Measurements from ENCODE around the gene RECK. TPM values are rescaled to one million over a fixed set of nuclear protein-coding genes. Genes with fewer than 3 reads are reported as not detected.
"Not testable (repeated sequence)": the region's sequence is repeated elsewhere in the genome, so short reads cannot be mapped to it uniquely, and the experiment has no call there.

Gene RECK
- polyA plus RNA-seq, 5 donors = 17.4 to 26.6 (median 22.4) TPM

DNA sequence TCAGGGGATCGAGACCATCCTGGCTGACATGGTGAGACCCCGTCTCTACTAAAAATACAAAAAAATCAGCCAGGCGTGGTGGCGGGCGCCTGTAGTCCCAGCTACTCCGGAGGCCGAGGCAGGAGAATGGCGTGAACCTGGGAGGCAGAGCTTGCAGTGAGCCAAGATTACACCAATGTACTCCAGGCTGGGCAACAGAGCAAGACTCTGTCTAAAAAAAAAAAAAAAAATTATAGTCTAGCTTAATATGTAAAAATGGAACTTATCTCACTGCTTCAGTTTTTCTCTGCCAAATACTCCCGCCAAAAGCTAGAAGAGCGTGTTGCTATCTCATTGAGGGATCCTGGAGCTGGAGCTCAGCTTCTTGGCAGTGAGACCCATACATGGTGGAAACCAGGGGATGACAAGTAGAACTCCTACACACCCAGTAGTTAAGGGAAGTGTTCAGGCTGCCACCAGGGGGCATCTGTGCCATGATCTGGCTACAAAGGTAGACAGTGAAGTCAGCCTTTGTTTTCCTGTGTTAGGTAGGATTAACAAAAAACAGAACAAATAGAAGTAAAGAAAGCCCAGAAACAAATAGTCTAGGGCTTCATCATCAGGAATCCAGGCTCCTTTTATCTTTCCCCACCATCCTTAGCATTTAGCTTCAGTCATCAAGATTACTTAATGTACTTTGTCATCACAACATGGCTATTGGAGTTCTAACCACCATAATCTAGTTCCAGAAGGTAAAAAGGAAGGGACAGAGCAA lies 66.2 kb downstream of the RECK start:
- DNase-seq = peak; percentile 51 to 66

DNA sequence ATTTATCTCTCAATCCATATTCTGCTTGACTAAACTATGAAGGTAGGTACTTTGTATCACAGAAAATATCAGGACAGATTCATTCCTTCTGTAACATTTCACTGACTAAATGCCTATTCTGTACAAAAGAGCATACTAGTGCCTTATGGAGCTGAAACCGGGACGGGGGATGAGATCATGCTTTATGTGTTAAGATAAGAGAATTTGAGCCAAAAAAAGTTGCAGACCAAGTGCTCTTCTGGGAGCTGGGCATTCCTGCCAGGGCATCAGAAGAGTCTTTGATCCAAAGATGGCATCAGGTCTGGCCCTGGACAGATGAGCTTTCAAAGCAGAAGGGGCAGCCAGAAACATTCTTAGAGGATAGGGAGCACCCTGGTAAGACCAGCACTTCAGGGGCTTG lies 72.4 kb downstream of the RECK start:
- DNase-seq = no peak

DNA sequence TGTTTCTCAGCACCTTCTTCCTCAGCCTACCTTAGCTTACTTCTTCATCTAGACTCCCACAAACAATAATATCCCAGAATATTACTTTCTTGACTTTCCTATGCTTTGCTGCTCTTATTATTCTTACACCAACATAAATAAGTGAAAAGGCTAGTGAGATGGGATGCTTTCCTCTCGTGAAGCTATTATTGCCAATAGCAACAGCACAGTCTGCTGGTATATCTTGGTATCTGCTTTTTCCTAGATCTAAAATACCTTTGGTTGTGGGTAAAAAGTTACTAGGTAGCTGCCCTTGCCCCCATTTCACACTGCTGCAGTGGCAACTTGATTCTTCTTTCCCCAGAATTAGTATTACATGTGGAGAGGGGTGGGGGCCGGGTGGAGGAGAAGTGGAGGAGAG lies 73.7 kb downstream of the RECK start:
- no peak for DNase-seq

DNA sequence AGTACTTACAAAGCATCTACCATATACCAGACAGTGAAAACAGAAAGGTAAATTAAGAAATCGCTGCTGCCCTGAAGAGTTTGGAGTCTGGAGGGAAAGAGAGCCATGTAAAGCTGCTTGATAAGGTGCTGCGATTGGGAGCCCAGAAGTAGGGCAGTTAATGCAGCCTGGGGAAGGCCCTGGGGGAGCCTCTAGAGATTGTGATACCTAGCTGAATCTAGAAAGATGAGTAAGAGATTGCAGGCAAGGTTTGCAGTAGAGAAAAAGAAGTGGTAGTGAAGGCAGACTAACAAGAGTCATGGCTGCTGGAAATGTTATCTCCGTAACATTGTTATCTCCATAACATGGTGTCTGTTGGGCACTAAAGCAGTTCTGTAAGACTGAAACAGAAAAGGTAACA lies 75.8 kb downstream of the RECK start:
- DNase-seq = no peak

DNA sequence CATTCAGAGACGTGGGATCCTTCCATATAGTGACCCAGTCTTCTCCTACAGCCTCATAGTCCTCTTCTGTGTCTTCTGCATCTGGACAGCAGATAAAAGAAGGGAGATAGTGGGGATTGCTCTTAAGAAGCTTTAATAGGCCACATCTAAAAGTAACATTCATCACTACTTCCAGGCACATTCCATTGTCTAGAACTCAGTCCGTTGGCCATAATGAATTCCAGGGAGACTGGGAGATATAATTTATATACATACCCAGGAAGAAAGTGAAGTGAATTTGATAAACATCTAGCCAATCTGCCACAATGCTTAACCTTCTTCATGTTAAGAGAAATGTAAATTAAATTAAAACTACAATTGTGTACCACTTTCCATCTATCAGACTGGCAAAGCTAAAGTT lies 77.3 kb downstream of the RECK start:
- no peak for DNase-seq

DNA sequence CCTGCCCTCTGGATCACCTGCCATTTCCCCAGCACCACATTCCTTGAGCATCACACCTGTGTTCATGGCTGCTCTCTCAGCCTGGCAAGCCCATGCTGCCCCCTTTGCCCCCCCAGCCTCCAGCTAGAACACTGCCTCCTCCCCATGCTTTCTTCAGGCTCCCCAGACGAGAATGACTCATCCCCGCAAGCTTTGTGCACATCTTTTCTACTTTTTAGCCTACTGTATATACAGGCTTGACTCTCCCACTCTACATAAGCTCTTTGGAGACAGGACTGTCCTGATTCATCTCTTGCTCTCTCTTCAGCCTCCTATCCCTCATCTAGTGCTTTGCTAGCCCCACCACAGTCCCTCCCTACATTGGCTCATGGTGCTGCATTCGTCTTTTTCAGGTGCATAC lies 79.9 kb downstream of the RECK start:
- DNase-seq = no peak

DNA sequence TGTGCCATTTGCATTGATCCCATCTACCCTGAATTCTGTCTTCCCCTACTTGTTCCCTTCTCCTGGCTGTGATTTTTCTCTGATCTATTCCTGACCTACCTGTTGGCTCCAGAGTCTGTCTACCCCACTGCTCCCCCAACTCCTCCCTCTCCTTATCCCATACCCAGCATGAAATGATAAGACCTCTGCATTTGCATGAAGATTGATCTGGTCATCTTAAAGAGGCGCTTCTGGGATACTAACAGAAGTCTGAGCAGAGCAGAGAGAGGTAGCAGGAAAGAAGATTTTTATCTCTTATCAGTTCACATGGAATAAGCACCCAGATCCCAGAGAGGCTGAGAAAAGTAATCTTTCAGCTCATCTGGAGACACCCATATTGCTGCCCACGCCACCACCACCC lies 81.5 kb downstream of the RECK start:
- DNase-seq = no peak

DNA sequence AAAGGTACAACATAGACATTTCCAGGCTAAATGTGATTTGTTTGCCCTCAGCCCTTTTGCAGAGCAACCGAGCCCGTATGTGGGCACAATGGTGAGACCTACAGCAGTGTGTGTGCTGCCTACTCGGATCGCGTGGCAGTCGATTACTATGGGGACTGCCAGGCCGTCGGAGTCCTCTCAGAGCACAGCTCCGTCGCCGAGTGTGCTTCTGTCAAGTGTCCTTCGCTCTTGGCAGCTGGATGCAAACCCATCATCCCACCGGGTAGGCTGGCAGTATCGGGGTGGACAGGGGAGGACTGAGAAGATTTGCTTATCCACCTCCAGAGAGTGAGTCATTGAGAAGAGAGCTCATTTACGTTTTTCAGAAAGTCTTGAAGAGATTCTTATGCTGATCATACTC lies 82.0 kb downstream of the RECK start:
- no peak for DNase-seq

DNA sequence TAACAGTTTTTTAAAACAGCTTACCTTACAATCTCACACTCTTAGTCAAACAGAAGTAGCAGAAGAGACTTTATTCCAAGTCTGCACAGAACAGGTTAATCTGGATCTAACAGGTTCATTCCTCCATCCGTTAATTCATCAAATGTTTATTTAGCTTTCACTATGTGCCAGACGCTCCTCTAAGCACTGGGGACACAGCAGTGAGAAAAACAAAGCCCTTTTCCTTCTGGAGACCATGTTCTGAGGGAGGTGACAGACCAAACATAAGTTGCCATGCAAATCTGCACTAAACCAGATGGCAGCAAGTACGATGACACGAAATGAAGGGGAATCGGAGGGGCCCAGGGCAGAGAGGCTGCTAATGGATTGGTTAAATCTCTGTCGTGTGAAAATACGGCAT lies 82.8 kb downstream of the RECK start:
- no peak for DNase-seq

DNA sequence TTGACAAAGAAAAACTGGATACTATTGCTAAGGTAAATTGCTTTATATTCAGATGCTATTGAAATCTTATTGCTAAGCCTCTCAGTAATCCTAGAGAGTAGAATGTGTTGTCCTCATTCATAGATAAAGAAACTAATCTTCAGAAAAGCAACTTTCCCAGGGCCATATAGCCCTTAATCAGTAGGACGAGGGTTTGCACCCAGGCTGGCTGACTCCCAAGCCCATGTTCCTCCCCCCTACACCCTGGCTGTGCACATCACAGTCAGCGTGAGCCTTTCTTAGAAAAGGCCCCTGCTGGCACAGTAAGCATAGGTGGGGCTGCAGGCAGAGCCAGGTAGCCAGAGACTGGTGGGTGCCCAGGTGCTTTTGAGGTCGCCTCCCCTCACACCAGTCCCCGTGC lies 84.0 kb downstream of the RECK start:
- no peak for DNase-seq

DNA sequence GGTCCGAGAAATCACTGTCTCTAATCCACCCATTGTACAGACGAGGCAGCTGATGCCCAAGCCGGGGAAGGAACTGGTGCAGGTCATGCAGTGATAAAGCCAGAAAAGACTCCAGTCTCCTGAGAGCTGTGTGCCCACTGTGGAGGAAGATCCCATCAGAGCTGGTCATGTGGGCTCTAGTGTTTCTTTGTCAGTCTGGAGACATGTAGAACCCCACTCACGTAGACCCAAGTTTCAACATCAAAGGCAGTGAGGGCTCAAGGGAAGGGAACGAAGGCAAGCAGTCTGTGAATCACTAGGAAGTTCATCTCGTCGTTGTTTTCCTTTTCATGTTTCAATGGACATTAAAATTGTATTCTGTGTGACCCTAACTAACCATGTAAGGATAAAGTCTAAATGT lies 85.3 kb downstream of the RECK start:
- DNase-seq = no peak

DNA sequence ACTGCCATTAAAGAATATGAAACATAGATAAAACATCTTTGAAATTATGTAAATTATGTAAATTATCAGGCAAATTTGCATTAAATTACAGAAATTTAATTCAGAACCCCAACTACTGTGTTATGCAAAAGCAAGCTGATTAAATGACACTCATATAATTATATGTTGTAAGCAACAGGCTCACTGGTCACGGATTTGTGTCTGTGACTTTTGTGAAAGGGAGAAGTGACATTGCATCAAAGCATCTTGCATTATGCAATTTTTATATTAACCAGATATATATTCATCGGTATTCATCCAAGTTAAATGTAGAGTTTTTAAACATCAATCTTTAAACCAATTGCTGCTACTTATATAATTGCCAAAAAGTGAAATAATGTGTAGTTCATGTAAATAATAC lies 86.8 kb downstream of the RECK start:
- DNase-seq = no peak

DNA sequence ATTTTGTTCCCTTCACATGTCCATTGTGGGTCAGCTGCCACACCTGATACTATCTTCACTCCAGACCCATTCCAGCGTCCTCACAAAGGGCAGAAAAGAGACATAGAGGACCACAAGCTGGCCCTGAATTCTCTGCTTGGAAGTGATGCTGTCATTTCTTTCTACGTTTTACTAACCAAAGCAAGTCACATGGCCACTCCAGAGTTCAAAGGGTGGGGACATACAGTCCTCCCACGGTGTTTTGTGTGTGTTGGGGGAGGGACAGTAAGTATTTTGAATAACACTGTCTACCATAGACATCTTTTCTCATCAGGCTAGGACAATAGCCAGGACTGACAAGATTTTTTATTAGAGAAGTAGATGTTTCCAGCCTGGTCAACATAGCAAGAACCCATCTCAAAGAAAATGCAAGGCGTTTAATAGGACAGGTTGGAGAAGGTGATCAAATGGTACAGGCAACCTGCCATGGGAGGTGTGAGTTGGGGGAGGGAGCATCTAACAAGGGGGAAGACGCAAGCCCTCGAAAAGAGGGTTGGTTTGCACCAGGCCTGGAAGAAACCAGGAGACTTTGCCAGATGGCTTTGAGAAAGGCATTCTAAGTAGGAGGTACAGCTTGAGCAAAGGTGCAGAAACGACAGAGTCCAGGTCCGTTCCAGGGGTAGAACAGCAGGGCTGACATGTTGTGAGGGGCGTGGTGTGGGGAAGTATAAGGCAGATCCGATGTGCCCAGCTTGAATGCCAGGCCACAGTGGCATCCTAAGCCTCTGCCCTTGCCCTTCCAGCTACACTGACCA lies 88.5 kb downstream of the RECK start:
- DNase-seq = no peak

DNA sequence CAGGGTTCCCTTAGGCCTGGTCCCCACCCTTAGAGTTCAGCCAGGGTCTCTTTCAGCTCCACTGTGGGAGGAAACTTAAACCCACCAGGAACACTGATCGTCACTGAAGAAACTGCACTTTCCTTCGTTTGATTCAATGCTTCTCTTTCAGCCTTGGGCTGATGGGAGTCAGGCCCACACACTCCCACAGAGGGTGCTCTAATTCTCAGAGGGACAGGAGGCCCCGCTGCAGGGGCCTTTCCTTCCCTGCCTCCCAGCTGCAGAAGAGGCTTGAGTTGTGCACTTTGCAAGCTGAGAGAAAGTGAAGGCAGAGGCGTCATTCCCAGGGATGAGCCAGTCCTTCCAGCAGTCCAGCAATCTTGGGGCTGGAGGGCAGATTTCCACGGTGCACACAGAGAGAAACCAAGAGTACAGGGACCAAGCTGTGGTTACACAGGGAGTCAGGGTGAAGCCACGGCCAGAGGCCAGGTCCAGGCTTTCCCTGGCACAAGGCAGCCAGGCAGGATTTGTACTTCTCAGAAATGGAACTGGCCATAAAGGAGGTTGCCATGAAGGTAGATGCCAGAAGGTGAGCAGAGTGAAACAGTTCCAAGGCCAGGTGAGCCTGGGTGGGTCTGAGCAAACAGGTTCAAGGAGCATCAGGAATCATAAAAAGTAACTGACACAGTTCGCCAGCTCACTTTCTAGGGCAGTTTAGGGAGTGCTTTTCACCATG lies 89.5 kb downstream of the RECK start:
- no peak for DNase-seq

DNA sequence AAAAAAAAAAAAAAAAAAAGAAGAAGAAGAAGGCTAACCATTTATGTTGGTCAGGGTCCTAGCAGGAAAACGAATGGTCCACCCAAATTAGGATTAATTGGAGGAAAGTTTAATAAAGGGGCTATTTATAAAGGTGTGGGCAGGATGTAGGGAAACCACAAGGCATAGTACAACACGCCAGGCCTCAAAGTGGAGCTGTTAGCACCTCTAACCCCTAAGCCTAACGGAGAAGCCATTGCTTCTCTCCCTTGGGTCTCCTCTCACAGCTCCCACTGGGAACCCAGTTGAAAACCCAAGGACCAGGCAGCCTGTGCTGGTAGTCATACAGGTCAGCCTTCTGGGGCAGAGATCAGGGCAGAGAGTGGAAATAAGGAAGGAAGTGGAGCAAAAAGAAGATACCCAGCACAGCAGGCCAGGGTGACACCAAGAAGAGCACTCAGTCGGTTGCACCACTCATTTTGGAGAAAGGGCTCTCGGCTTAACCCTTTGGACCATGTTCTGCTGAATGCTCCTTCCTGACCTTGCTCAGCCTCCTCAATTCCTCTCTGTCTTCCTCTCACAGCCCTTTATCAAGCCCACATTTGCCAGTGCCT lies 91.0 kb downstream of the RECK start:
- DNase-seq = no peak

DNA sequence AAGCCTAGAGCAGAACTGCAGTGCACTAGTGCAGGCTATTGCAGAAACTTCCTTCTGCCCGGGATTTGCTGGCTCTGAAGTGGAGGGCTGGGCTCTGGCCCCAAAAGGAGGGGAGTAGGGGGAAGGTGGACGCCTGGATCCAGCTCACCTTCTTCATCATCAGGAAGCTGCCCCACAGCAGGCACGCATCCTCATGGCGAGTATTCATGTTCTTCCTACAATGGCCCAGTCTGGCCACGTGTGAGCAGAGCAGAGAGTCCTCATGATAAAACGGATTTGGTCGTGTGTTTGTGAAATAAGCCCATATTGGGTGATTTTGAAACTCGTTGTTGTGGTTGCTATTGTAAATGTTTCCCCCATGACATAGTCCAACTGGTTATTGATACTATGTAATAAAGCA lies 91.6 kb downstream of the RECK start:
- no peak for DNase-seq

DNA sequence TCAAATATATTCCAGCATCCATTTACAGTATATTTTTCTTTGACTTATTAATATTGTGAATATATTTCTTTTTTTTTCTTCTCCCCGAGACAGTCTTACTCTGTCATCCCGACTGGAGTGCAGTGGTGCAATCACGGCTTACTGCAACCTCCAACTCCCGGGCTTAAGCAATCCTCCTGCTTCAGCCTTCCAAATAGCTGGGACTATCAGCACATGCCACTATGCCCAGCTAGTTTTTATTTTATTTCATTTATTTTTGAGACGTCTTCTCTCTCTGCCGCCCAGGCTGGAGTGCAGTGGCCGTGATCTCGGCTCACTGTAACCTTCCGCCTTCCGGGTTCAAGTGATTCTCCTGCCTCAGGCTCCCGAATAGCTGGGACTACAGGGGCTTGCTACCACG lies 92.4 kb downstream of the RECK start:
- no peak for DNase-seq

DNA sequence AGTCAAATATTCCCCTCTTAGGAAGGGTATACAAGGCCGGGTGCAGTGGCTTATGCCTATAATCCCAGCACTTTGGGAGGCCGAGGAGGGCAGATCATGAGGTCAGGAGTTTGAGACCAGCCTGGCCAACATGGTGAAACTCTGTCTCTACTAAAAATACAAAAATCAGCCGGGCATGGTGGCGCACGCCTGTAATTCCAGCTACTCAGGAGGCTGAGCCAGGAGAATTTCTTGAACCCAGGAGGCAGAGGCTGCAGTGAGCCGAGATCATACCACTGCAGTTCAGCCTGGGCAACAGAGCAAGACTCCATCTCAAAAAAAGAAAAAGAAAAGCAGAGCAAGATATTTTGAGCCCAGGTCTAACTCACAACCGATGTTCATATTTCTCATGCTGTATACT lies 95.0 kb downstream of the RECK start:
- not testable (repeated sequence) for DNase-seq

DNA sequence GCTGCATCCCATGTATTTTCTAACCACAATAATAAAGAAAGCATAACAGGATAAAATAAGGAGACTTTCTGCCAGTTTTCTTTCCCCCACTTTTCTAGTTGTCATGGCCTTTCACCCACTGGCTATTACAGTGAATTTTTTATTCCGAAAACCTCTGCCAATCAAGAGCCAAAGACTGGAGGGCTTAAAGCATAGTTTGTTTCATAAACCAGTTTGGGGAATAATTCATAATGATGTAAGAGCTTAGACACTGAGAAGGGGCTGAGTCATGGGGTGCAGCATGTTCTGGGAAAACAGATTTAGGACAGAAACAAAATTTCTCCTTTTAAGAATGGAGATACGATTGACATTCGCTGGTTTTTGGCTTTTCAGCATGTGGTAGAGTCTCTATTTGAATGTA lies 95.4 kb downstream of the RECK start:
- DNase-seq = no peak

DNA sequence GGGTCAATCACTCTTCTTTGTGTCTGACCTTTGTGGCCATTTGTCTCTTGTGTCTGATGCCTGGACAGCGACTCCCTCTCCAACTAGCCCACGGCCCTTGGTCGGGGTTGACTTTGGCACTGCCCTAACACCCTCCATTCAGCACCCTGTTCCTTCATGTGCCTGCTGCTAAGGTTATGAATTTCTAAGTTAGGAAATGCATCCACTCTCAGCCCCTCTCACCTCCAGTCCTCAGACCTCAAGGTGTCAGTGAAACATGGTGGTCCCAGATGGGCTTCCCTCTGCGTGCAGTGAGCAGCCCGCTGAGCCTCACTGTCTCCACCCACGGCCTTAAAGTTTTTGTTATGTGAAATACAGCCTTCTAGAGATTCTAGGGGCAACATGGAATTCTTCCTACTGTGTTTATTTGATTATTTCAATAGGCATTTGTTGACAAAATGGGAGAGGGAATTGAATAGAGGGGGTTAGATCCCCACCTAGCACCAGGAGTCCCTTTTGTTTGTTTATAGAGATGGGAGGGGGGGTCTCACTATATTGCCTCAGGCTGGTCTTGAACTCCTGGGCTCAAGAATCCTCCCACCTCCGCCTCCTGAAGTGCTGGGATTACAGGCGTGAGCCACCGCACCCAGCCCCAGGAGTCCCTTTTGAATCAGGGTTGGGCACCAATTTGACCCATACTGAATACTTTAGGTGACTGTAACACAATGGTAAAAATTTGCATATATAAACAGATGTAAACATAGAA lies 98.2 kb downstream of the RECK start:
- DNase-seq = no peak

DNA sequence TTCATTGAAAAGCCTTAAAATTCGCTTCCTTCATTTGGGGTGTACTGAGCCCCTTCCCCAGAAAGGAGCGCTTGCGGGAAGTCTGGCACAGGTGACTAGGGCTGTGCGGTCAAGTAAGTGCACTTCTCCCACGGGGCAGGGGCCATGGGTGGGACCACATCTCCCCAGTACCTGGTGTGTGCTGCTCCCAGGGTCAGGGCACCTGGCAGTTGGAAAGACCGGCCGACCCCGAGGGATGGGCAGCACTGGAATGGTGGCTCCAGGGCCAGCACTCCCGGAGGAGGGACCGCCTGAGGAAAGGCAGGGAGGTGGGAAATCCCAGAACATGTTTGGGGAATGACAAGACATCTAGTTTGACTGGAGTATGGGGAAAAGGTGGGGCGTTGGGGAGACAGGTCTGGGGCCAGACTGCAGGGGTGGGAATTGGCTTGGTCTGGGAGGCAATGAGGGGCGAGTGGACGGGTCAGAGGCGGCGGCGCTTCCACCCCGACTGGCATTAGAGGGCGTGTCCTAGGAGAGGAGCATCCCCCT lies 99.1 kb downstream of the RECK start:
- DNase-seq = no peak
